ENCODE results near the gene NOC2L. TPM values are rescaled to one million over a fixed set of nuclear protein-coding genes. Genes with fewer than 3 reads are reported as not detected.
A peak's percentile ranks its signal among the peaks of the same experiment; 100 is the strongest.

Gene NOC2L
- total and polyA plus RNA-seq, 9 of the 15 experiments (the other 6 are each of a cell fraction or from before 2014, with no cell fraction given): 4.0 to 410 (median 200) TPM

DNA sequence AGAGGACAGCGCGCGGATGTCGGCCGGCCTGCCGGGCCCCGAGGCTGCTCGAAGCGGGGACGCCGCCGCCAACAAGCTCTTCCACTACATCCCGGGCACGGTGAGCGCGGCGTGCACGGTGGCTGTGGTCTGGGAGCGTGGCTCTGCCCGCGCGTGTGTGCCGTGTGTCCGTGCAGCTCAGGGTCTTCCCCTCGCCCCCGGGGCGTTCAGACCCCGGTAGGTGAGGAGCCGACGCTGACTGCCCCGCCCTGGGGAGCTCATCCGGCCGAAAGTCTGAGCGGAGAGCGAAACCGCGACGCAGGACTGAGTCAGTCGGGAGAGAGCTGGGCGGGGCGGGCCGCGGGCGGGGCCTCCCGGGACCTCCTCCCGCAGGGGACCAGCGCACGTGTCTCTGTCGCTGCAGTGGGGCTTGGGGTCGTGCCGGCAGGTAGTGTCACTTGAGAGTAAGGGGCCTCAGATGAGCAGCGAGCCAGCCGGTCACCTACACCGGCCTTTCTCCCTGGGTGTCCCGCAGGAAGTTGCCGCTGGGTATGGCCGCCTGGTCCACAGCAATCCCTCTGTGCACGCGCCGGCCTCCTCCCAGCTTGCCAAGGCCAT, 7.7 kb upstream of the NOC2L start (continued):
- TF ChIP-seq, protein P1, sequence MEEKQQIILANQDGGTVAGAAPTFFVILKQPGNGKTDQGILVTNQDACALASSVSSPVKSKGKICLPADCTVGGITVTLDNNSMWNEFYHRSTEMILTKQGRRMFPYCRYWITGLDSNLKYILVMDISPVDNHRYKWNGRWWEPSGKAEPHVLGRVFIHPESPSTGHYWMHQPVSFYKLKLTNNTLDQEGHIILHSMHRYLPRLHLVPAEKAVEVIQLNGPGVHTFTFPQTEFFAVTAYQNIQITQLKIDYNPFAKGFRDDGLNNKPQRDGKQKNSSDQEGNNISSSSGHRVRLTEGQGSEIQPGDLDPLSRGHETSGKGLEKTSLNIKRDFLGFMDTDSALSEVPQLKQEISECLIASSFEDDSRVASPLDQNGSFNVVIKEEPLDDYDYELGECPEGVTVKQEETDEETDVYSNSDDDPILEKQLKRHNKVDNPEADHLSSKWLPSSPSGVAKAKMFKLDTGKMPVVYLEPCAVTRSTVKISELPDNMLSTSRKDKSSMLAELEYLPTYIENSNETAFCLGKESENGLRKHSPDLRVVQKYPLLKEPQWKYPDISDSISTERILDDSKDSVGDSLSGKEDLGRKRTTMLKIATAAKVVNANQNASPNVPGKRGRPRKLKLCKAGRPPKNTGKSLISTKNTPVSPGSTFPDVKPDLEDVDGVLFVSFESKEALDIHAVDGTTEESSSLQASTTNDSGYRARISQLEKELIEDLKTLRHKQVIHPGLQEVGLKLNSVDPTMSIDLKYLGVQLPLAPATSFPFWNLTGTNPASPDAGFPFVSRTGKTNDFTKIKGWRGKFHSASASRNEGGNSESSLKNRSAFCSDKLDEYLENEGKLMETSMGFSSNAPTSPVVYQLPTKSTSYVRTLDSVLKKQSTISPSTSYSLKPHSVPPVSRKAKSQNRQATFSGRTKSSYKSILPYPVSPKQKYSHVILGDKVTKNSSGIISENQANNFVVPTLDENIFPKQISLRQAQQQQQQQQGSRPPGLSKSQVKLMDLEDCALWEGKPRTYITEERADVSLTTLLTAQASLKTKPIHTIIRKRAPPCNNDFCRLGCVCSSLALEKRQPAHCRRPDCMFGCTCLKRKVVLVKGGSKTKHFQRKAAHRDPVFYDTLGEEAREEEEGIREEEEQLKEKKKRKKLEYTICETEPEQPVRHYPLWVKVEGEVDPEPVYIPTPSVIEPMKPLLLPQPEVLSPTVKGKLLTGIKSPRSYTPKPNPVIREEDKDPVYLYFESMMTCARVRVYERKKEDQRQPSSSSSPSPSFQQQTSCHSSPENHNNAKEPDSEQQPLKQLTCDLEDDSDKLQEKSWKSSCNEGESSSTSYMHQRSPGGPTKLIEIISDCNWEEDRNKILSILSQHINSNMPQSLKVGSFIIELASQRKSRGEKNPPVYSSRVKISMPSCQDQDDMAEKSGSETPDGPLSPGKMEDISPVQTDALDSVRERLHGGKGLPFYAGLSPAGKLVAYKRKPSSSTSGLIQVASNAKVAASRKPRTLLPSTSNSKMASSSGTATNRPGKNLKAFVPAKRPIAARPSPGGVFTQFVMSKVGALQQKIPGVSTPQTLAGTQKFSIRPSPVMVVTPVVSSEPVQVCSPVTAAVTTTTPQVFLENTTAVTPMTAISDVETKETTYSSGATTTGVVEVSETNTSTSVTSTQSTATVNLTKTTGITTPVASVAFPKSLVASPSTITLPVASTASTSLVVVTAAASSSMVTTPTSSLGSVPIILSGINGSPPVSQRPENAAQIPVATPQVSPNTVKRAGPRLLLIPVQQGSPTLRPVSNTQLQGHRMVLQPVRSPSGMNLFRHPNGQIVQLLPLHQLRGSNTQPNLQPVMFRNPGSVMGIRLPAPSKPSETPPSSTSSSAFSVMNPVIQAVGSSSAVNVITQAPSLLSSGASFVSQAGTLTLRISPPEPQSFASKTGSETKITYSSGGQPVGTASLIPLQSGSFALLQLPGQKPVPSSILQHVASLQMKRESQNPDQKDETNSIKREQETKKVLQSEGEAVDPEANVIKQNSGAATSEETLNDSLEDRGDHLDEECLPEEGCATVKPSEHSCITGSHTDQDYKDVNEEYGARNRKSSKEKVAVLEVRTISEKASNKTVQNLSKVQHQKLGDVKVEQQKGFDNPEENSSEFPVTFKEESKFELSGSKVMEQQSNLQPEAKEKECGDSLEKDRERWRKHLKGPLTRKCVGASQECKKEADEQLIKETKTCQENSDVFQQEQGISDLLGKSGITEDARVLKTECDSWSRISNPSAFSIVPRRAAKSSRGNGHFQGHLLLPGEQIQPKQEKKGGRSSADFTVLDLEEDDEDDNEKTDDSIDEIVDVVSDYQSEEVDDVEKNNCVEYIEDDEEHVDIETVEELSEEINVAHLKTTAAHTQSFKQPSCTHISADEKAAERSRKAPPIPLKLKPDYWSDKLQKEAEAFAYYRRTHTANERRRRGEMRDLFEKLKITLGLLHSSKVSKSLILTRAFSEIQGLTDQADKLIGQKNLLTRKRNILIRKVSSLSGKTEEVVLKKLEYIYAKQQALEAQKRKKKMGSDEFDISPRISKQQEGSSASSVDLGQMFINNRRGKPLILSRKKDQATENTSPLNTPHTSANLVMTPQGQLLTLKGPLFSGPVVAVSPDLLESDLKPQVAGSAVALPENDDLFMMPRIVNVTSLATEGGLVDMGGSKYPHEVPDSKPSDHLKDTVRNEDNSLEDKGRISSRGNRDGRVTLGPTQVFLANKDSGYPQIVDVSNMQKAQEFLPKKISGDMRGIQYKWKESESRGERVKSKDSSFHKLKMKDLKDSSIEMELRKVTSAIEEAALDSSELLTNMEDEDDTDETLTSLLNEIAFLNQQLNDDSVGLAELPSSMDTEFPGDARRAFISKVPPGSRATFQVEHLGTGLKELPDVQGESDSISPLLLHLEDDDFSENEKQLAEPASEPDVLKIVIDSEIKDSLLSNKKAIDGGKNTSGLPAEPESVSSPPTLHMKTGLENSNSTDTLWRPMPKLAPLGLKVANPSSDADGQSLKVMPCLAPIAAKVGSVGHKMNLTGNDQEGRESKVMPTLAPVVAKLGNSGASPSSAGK (IDR thresholded peaks at IDR 0.05): peak; percentile 63
- TF ChIP-seq ZNF124 (CRISPR knock-in tag; IDR thresholded peaks at IDR 0.05): no peak
- TF ChIP-seq ZNF408 (CRISPR knock-in tag; IDR thresholded peaks at IDR 0.05; ENCODE audit: low read depth): no peak
- TF ChIP-seq, protein P2, sequence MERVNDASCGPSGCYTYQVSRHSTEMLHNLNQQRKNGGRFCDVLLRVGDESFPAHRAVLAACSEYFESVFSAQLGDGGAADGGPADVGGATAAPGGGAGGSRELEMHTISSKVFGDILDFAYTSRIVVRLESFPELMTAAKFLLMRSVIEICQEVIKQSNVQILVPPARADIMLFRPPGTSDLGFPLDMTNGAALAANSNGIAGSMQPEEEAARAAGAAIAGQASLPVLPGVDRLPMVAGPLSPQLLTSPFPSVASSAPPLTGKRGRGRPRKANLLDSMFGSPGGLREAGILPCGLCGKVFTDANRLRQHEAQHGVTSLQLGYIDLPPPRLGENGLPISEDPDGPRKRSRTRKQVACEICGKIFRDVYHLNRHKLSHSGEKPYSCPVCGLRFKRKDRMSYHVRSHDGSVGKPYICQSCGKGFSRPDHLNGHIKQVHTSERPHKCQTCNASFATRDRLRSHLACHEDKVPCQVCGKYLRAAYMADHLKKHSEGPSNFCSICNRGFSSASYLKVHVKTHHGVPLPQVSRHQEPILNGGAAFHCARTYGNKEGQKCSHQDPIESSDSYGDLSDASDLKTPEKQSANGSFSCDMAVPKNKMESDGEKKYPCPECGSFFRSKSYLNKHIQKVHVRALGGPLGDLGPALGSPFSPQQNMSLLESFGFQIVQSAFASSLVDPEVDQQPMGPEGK (CRISPR knock-in tag; IDR thresholded peaks at IDR 0.05; ENCODE audit: borderline replicate concordance): no peak
- TF ChIP-seq, protein P3, sequence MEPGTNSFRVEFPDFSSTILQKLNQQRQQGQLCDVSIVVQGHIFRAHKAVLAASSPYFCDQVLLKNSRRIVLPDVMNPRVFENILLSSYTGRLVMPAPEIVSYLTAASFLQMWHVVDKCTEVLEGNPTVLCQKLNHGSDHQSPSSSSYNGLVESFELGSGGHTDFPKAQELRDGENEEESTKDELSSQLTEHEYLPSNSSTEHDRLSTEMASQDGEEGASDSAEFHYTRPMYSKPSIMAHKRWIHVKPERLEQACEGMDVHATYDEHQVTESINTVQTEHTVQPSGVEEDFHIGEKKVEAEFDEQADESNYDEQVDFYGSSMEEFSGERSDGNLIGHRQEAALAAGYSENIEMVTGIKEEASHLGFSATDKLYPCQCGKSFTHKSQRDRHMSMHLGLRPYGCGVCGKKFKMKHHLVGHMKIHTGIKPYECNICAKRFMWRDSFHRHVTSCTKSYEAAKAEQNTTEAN (CRISPR knock-in tag; IDR thresholded peaks at IDR 0.05): no peak
- peak; percentile 13 for TF ChIP-seq CCNT2 (IDR thresholded peaks at IDR 0.05; ENCODE audit: borderline replicate concordance, extremely low read depth, insufficient read length, low read depth, low read length)
- TF ChIP-seq XRCC5 (IDR thresholded peaks at IDR 0.05; ENCODE audit: low read depth, low read length): no peak
- TF ChIP-seq ZNF696 (CRISPR knock-in tag; conservative IDR thresholded peaks at IDR 0.05): no peak
- no peak for TF ChIP-seq POLR2H (tag; IDR thresholded peaks at IDR 0.05; ENCODE audit: low read depth)
- no peak for TF ChIP-seq PHB (CRISPR knock-in tag; IDR thresholded peaks at IDR 0.05)
- TF ChIP-seq RCOR1 (IDR thresholded peaks at IDR 0.05; ENCODE audit: borderline replicate concordance in 1 of 2, low read depth in 2 of 2, low read length in 2 of 2): no peak
- TF ChIP-seq PRMT5 (CRISPR knock-in tag; IDR thresholded peaks at IDR 0.05): no peak
- TF ChIP-seq KDM5B (IDR thresholded peaks at IDR 0.05; ENCODE audit: insufficient replicate concordance, low read depth, low read length): peak; percentile 50
